Esophagus (tissue), 2 donors: ENCODE results near the gene A3GALT2. TPM values are rescaled to one million over a fixed set of nuclear protein-coding genes. Genes with fewer than 3 reads are reported as not detected.
A peak's percentile ranks its signal among the peaks of the same experiment; 100 is the strongest.

Experiments used
- H3K27ac ChIP-seq, 2 donors: one replicate each; pipeline ENCODE4 v1.5.1; 2013; ENCODE audit warnings: low read depth in 2 of 2, mild to moderate bottlenecking in 2 of 2, inconsistent platforms in 1 of 2, low read length in 1 of 2, moderate library complexity in 1 of 2
- H3K27me3 ChIP-seq, 2 donors: one replicate each; pipeline ENCODE4 v1.6.1; 2013; ENCODE audit warnings: low read length in 2 of 2, control low read depth in 1 of 2, mild to moderate bottlenecking in 1 of 2; ENCODE audit not compliant: insufficient read depth in 2 of 2, control insufficient read depth in 1 of 2
- H3K36me3 ChIP-seq, 2 donors: one replicate each; pipeline ENCODE4 v1.6.1; 2013; ENCODE audit warnings: low read length in 1 of 2; ENCODE audit not compliant: control insufficient read depth in 2 of 2, insufficient read depth in 2 of 2
- H3K4me1 ChIP-seq, 2 donors: one replicate each; pipeline ENCODE4 v1.6.1; 2013; ENCODE audit warnings: low read length in 1 of 2; ENCODE audit not compliant: control insufficient read depth in 2 of 2, insufficient read depth in 2 of 2
- H3K4me3 ChIP-seq, 2 donors: one replicate each; pipeline ENCODE4 v1.5.1; 2013; ENCODE audit warnings: low read length in 2 of 2, mild to moderate bottlenecking in 2 of 2, low read depth in 1 of 2, moderate library complexity in 1 of 2
- H3K9me3 ChIP-seq, 2 donors: one replicate each; pipeline ENCODE4 v1.6.1; 2013; ENCODE audit warnings: mild to moderate bottlenecking in 2 of 2, low read depth in 1 of 2, low read length in 1 of 2, moderate library complexity in 1 of 2; ENCODE audit not compliant: control insufficient read depth in 2 of 2, insufficient read depth in 1 of 2
- WGBS, 2 donors: extraction: QIAGEN DNeasy Blood & Tissue Kit; methylation state at CpG; one replicate each; pipeline ENCODE4 v1.1.7; 2013; 5-methylcytosine and 5-hydroxymethylcytosine counted together
- polyA plus RNA-seq, 2 donors: library from polyadenylated mRNA; stranded (reverse); fragments of 200-250 nt; gene quantifications; one replicate each; pipeline ENCODE4 v1.2.3, GENCODE V29; 2013
- donor health status: healthy with polysubstance abuse.
- donor health status: Bipolar disorder and iron deficiency.

Gene A3GALT2
- polyA plus RNA-seq, 2 donors: 0.04 TPM; not detected in 1

- H3K9me3 ChIP-seq: no peaks in the 10 kb centered on the region
- H3K4me1 ChIP-seq: peaks cover 0 to 7% of the 10 kb centered on the region in 2 donors
- WGBS, 2 donors: 50 to 59% methylated on average over 5 of the region's 5 CpGs
- peak overlapping the region; percentile 50 to 67 for H3K27ac ChIP-seq
- no peaks in the 10 kb centered on the region for H3K36me3 ChIP-seq
- no peak overlapping the region for H3K4me3 ChIP-seq
- no peaks in the 10 kb centered on the region for H3K27me3 ChIP-seq
Measured at GRCh38 chr1:33363470-33363861, 42.6 kb upstream of the A3GALT2 start.

DNA sequence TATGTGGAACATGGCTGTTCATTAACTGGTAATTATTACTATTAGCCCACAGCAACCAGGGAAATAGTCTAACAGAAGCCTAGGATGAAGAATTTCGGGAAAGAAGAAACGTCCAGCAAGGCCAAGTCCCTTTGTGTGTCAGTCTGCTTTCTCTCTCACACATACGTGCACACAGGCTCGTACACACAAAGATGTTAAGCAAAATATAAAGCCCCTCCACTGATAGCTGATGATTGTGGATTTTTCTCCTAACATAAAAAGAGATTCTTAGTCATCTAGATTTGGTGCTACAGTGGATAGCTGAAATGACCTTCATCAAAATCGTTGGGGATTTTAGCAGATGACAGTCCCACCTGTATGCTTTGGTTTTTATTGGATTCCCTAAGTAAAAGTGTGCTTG, 42.1 kb upstream of the A3GALT2 start:
- H3K4me1 ChIP-seq: peaks cover 0 to 7% of the 10 kb centered on the region in 2 donors
- no peak overlapping the region for H3K4me3 ChIP-seq
- no peaks in the 10 kb centered on the region for H3K36me3 ChIP-seq
- peak overlapping the region in 1 of 2 donors; percentile 50 for H3K27ac ChIP-seq
- WGBS, 2 donors: 62 to 66% methylated on average over 5 of the region's 5 CpGs
- no peaks in the 10 kb centered on the region for H3K27me3 ChIP-seq
- H3K9me3 ChIP-seq: no peaks in the 10 kb centered on the region

GRCh38 chr1:33361532-33362235, 40.8 kb upstream of the A3GALT2 start:
- no peaks in the 10 kb centered on the region for H3K9me3 ChIP-seq
- no peak overlapping the region for H3K27ac ChIP-seq
- WGBS, 2 donors: 75 to 76% methylated on average over 11 of the region's 11 CpGs
- H3K36me3 ChIP-seq: no peaks in the 10 kb centered on the region
- no peaks in the 10 kb centered on the region for H3K27me3 ChIP-seq
- no peak overlapping the region for H3K4me3 ChIP-seq
- H3K4me1 ChIP-seq: peaks cover 0 to 7% of the 10 kb centered on the region in 2 donors

- no peak overlapping the region for H3K27ac ChIP-seq
- H3K4me1 ChIP-seq: peaks cover 0 to 7% of the 10 kb centered on the region in 2 donors
- H3K36me3 ChIP-seq: no peaks in the 10 kb centered on the region
- no peaks in the 10 kb centered on the region for H3K27me3 ChIP-seq
- WGBS, 2 donors: 46 to 50% methylated on average over 1 of the region's 1 CpG
- H3K9me3 ChIP-seq: no peaks in the 10 kb centered on the region
- no peak overlapping the region for H3K4me3 ChIP-seq
Measured at GRCh38 chr1:33360367-33360766, 39.5 kb upstream of the A3GALT2 start.

GRCh38 chr1:33359931-33360330, 39.0 kb upstream of the A3GALT2 start:
- no peaks in the 10 kb centered on the region for H3K9me3 ChIP-seq
- no peaks in the 10 kb centered on the region for H3K27me3 ChIP-seq
- 72 to 79% methylated on average over 2 of the region's 2 CpGs for WGBS, 2 donors
- peaks cover 0 to 2% of the 10 kb centered on the region in 2 donors for H3K36me3 ChIP-seq
- H3K4me1 ChIP-seq: peaks cover 0 to 7% of the 10 kb centered on the region in 2 donors
- no peak overlapping the region for H3K27ac ChIP-seq
- no peak overlapping the region for H3K4me3 ChIP-seq

GRCh38 chr1:33358795-33359503, 38.1 kb upstream of the A3GALT2 start:
- Histone ChIP-seq H3K27ac (no peak overlapping the region), H3K9me3 (peaks cover 0 to 2% of the 10 kb centered on the region in 2 donors), H3K4me3 (no peak overlapping the region), H3K27me3 (no peaks in the 10 kb centered on the region), H3K4me1 (no peaks in the 10 kb centered on the region), H3K36me3 (peaks cover 0 to 6% of the 10 kb centered on the region in 2 donors)
- 83 to 89% methylated on average over 3 of the region's 3 CpGs for WGBS, 2 donors

- no peaks in the 10 kb centered on the region for H3K27me3 ChIP-seq
- H3K9me3 ChIP-seq: peaks cover 0 to 2% of the 10 kb centered on the region in 2 donors
- 55 to 60% methylated on average over 4 of the region's 4 CpGs for WGBS, 2 donors
- H3K27ac ChIP-seq: no peak overlapping the region
- H3K4me1 ChIP-seq: no peaks in the 10 kb centered on the region
- peaks cover 0 to 6% of the 10 kb centered on the region in 2 donors for H3K36me3 ChIP-seq
- H3K4me3 ChIP-seq: no peak overlapping the region
Measured at GRCh38 chr1:33358114-33358794, 37.4 kb upstream of the A3GALT2 start.

DNA sequence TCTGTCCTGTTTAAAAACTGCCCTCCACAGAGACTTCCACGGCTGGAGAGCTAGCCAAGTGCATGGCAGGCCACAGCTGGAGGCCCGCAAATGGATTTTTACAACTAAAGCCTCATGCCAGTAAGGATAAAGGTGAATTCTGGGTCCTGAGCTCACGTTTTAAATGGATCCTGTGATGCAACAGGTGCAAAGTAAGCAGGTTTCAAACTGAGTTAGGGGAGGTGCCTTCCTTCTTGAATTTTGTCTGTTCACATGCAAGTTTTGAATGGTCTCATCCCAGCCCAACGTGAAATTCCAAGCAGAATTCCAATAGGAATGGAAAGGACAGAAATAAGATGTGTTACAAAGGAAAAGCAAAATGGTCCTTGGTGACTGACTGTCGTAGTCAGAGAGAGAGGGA, 36.2 kb upstream of the A3GALT2 start:
- 92% methylated on average over 5 of the region's 5 CpGs for WGBS, 2 donors
- peaks cover 0 to 6% of the 10 kb centered on the region in 2 donors for H3K36me3 ChIP-seq
- no peaks in the 10 kb centered on the region for H3K27me3 ChIP-seq
- H3K4me3 ChIP-seq: no peak overlapping the region
- no peaks in the 10 kb centered on the region for H3K4me1 ChIP-seq
- H3K27ac ChIP-seq: no peak overlapping the region
- H3K9me3 ChIP-seq: peaks cover 0 to 2% of the 10 kb centered on the region in 2 donors

- WGBS, 2 donors: 85 to 90% methylated on average over 12 to 16 of the region's 16 CpGs
- Histone ChIP-seq H3K4me1 (peaks cover 0 to 4% of the 10 kb centered on the region in 2 donors), H3K27ac (no peak overlapping the region), H3K4me3 (no peak overlapping the region), H3K36me3 (peaks cover 0 to 6% of the 10 kb centered on the region in 2 donors), H3K9me3 (peaks cover 0 to 2% of the 10 kb centered on the region in 2 donors), H3K27me3 (no peaks in the 10 kb centered on the region)
Measured at GRCh38 chr1:33354707-33355316, 33.9 kb upstream of the A3GALT2 start.
